K562 (cell line): ENCODE measurements around the gene AMMECR1. TPM values are rescaled to one million over a fixed set of nuclear protein-coding genes. Genes with fewer than 3 reads are reported as not detected.

ENCODE experiments used
- ADNP ChIP-seq: fragments of 200-800 bp; sonication (Bioruptor generic); IDR thresholded peaks from 2 replicates; pipeline ENCODE4 v1.6.1; 2016; ENCODE audit warnings: missing genetic modification characterization, missing compliant biosample characterization
- CBFA2T2 ChIP-seq: fragments of 450-650 bp; conservative IDR thresholded peaks from 2 replicates; pipeline ENCODE4 v1.6.1; 2017; ENCODE audit warnings: mild to moderate bottlenecking
- CBFA2T3 ChIP-seq: fragments of 450-650 bp; IDR thresholded peaks from 2 replicates; pipeline ENCODE4 v1.6.1; 2017
- E2F6 ChIP-seq, 2 experiments: IDR thresholded peaks; 2 replicates each; pipeline ENCODE4 v1.6.1; 2011; ENCODE audit warnings: borderline replicate concordance in 1 of 2, control low read depth in 1 of 2, low read depth in 1 of 2, low read length in 1 of 2, mild to moderate bottlenecking in 1 of 2, mixed read lengths in 1 of 2, moderate library complexity in 1 of 2; ENCODE audit not compliant: insufficient read depth in 1 of 2, insufficient read length in 1 of 2, poor library complexity in 1 of 2, severe bottlenecking in 1 of 2; ENCODE audit errors: extremely low read depth in 1 of 2
- ELK3 ChIP-seq: fragments of 450-650 bp; formaldehyde crosslinking; IDR thresholded peaks from 2 replicates; pipeline ENCODE4 v1.4.0; 2020; ENCODE audit warnings: mild to moderate bottlenecking
- ETS1 ChIP-seq: conservative IDR thresholded peaks from 2 replicates; pipeline ENCODE4 v1.6.1; 2011; ENCODE audit warnings: low read depth, mild to moderate bottlenecking, low read length; ENCODE audit not compliant: control insufficient read depth
- GATA2 ChIP-seq: sonication (generic); formaldehyde crosslinking; IDR thresholded peaks from 2 replicates; pipeline ENCODE4 v1.4.0; 2020; ENCODE audit warnings: mild to moderate bottlenecking, missing genetic modification reagents
- HBP1 ChIP-seq: fragments of 450-650 bp; formaldehyde crosslinking; IDR thresholded peaks from 2 replicates; pipeline ENCODE4 v1.4.0; 2022; ENCODE audit warnings: missing genetic modification characterization
- HES1 ChIP-seq: fragments of 450-650 bp; IDR thresholded peaks from 2 replicates; pipeline ENCODE4 v1.6.1; 2016; ENCODE audit warnings: low read depth, mild to moderate bottlenecking, moderate library complexity
- ILF3 ChIP-seq: fragments of 450-650 bp; IDR thresholded peaks from 2 replicates; pipeline ENCODE4 v1.6.1; 2018; ENCODE audit warnings: antibody characterized with exemption, mild to moderate bottlenecking, moderate library complexity, borderline replicate concordance
- LCOR ChIP-seq: sonication (generic); formaldehyde crosslinking; IDR thresholded peaks from 2 replicates; pipeline ENCODE4 v1.8.0; 2022; ENCODE audit warnings: mild to moderate bottlenecking, missing genetic modification reagents
- MEIS2 ChIP-seq: fragments of 450-650 bp; IDR thresholded peaks from 2 replicates; pipeline ENCODE4 v1.6.1; 2014; ENCODE audit warnings: mild to moderate bottlenecking; ENCODE audit not compliant: partially characterized antibody
- NCOR1 ChIP-seq: fragments of 450-650 bp; IDR thresholded peaks from 2 replicates; pipeline ENCODE4 v1.6.1; 2016; ENCODE audit warnings: mild to moderate bottlenecking, moderate library complexity
- PBX2 ChIP-seq, 2 experiments: IDR thresholded peaks in 1 of 2; conservative IDR thresholded peaks in 1 of 2; 2 replicates each; pipeline ENCODE4 v1.6.1; 2016; ENCODE audit warnings: low read depth in 2 of 2, mild to moderate bottlenecking in 1 of 2, missing compliant biosample characterization in 1 of 2, missing genetic modification characterization in 1 of 2, moderate library complexity in 1 of 2
- SAFB ChIP-seq: fragments of 200-400 bp; formaldehyde crosslinking; IDR thresholded peaks from 2 replicates; pipeline ENCODE4 v1.6.1; 2017; ENCODE audit warnings: low read depth, low read length, borderline replicate concordance
- SAFB2 ChIP-seq: fragments of 200-400 bp; formaldehyde crosslinking; IDR thresholded peaks from 2 replicates; pipeline ENCODE4 v1.6.1; 2018; ENCODE audit warnings: borderline replicate concordance, low read length, low read depth, moderate library complexity; ENCODE audit not compliant: severe bottlenecking
- SNRNP70 ChIP-seq: fragments of 200-400 bp; formaldehyde crosslinking; optimal IDR thresholded peaks from 2 replicates; pipeline ENCODE3; 2017; ENCODE audit warnings: low read depth, low read length
- SRSF7 ChIP-seq: fragments of 200-400 bp; formaldehyde crosslinking; optimal IDR thresholded peaks from 2 replicates; pipeline ENCODE3; 2017; ENCODE audit warnings: mild to moderate bottlenecking, low read depth, low read length
- TCF3 ChIP-seq: sonication (generic); formaldehyde crosslinking; IDR thresholded peaks from 2 replicates; pipeline ENCODE4 v1.4.0; 2020; ENCODE audit warnings: mild to moderate bottlenecking, missing genetic modification reagents
- ZNF696 ChIP-seq: fragments of 250-450 bp; sonication (Bioruptor Pico); conservative IDR thresholded peaks from 2 replicates; pipeline ENCODE4 v1.4.0; 2020; ENCODE audit warnings: mild to moderate bottlenecking, moderate library complexity
- polyA plus RNA-seq, 8 experiments: library from polyadenylated mRNA; depleted of rRNA in 4 of 8; stranded (reverse) in 5 of 8; unstranded in 3 of 8; fragments of >200 nt; fragmentation: Nextera tagmentation in 2 of 8; fragmentation: Illumina TruSeq in 1 of 8; extraction: Ambion mirVana in 2 of 8; extraction: Trizol in 1 of 8; gene quantifications; 2 replicates each; pipeline versions ENCODE4 v1.2.1 to v1.2.3, GENCODE V29; 2011 to 2014; ENCODE audit warnings: inconsistent platforms in 1 of 8, missing spikeins in 1 of 8
- total RNA-seq, 7 experiments: library from RNA; depleted of rRNA in 6 of 7; stranded (reverse); fragments of >200 nt in 6 of 7; fragmentation: Illumina TruSeq in 2 of 7; extraction: Trizol in 2 of 7; gene quantifications; 2 replicates each; pipeline versions ENCODE4 v1.2.1 to v1.2.3, GENCODE V29; 2011 to 2021; ENCODE audit warnings: low replicate concordance in 1 of 7

AMMECR1 gene
- total and polyA plus RNA-seq, 9 of the 15 experiments (the other 6 are each of a cell fraction or from before 2014, with no cell fraction given): 13.9 to 36.7 (median 23.6) TPM

GRCh38 chrX:110157444-110157843, 160.4 kb downstream of the AMMECR1 start (continued):
- no peak for TF ChIP-seq PBX2 (CRISPR knock-in tag; IDR thresholded peaks at IDR 0.05; ENCODE audit: low read depth)
- peak; percentile 99 for TF ChIP-seq PBX2 (tag; conservative IDR thresholded peaks at IDR 0.05; ENCODE audit: low read depth)
- no peak for TF ChIP-seq ADNP (tag)
- TF ChIP-seq ETS1: no peak
- TF ChIP-seq SAFB: no peak
- peak; percentile 78 for TF ChIP-seq CBFA2T3
- TF ChIP-seq HBP1 (CRISPR knock-in tag): 0 out of 2 replicates have a peak, but pooled peaks have one; percentile 27
- TF ChIP-seq CBFA2T2: peak; percentile 53
- no peak for TF ChIP-seq GATA2 (CRISPR knock-in tag)
- peak; percentile 54 for TF ChIP-seq NCOR1
- TF ChIP-seq ILF3: no peak
- no peak for TF ChIP-seq SRSF7
- TF ChIP-seq ZNF696: no peak
- peak; percentile 59; the same call in 1 of the 2 replicates for TF ChIP-seq HES1
- TF ChIP-seq SNRNP70: no peak
- 0 out of 2 replicates have a peak, but pooled peaks have one; percentile 23 for TF ChIP-seq LCOR (CRISPR knock-in tag)
- TF ChIP-seq MEIS2: peak; percentile 94
- peak; percentile 80 for TF ChIP-seq TCF3 (CRISPR knock-in tag)
- no peak for TF ChIP-seq SAFB2
- TF ChIP-seq E2F6 (IDR thresholded peaks at IDR 0.05; ENCODE audit: borderline replicate concordance in 1 of 2, extremely low read depth in 1 of 2, insufficient read depth in 1 of 2, insufficient read length in 1 of 2, low read depth in 1 of 2, low read length in 1 of 2, poor library complexity in 1 of 2, severe bottlenecking in 1 of 2): no peak
- TF ChIP-seq ELK3 (CRISPR knock-in tag): no peak
